K562 (cell line): ENCODE data around the gene CEP95. TPM values are rescaled to one million over a fixed set of nuclear protein-coding genes. Genes with fewer than 3 reads are reported as not detected.

ENCODE experiments used
- ARID2 ChIP-seq: fragments of 450-650 bp; IDR thresholded peaks from 2 replicates; pipeline ENCODE4 v1.6.1; 2017; ENCODE audit warnings: antibody characterized with exemption, mild to moderate bottlenecking
- ASH1L ChIP-seq: fragments of 450-650 bp; IDR thresholded peaks from 2 replicates; pipeline ENCODE4 v1.6.1; 2018; ENCODE audit warnings: borderline replicate concordance, mild to moderate bottlenecking, low read depth; ENCODE audit not compliant: partially characterized antibody
- CBX3 ChIP-seq, 2 experiments: IDR thresholded peaks; 1 replicate in 1 of 2; 2 replicates in 1 of 2; pipeline ENCODE4 v1.6.1; 2012; ENCODE audit warnings: inconsistent platforms in 2 of 2, low read length in 2 of 2, borderline replicate concordance in 1 of 2, control low read depth in 1 of 2
- CHD4 ChIP-seq: fragments of 200-600 bp; sonication (generic); IDR thresholded peaks from 3 replicates; pipeline ENCODE4 v1.6.1; 2012; ENCODE audit warnings: low read depth, mild to moderate bottlenecking, mixed read lengths, low read length, inconsistent platforms; ENCODE audit not compliant: insufficient read depth, insufficient replicate concordance, poor library complexity, severe bottlenecking
- HNRNPK ChIP-seq: fragments of 200-400 bp; formaldehyde crosslinking; IDR thresholded peaks from one replicate; pipeline ENCODE4 v1.6.1; 2018; ENCODE audit warnings: mild to moderate bottlenecking, low read depth, low read length; ENCODE audit not compliant: poor library complexity, severe bottlenecking
- KDM1A ChIP-seq, 2 experiments: fragments of 450-650 bp; IDR thresholded peaks; 2 replicates each; pipeline ENCODE4 v1.6.1; 2016; ENCODE audit warnings: mild to moderate bottlenecking in 2 of 2
- NFATC3 ChIP-seq: fragments of 450-650 bp; IDR thresholded peaks from 2 replicates; pipeline ENCODE4 v1.6.1; 2017; ENCODE audit warnings: mild to moderate bottlenecking
- NFE2 ChIP-seq: IDR thresholded peaks from 2 replicates; pipeline ENCODE4 v1.6.1; 2014; ENCODE audit warnings: antibody characterized with exemption, low read depth
- RBM34 ChIP-seq: fragments of 200-400 bp; formaldehyde crosslinking; IDR thresholded peaks from 2 replicates; pipeline ENCODE4 v1.6.1; 2018; ENCODE audit warnings: low read length, borderline replicate concordance; ENCODE audit not compliant: insufficient read depth
- SRF ChIP-seq, 2 experiments: fragments of 250-450, 450-650 bp in 1 of 2; sonication (Bioruptor Pico) in 1 of 2; sonication (generic) in 1 of 2; formaldehyde crosslinking; IDR thresholded peaks; 2 replicates each; pipeline versions ENCODE4 v1.5.0 to v1.5.1; 2020 to 2022; ENCODE audit warnings: mild to moderate bottlenecking in 1 of 2, missing genetic modification reagents in 1 of 2
- SRSF7 ChIP-seq: fragments of 200-400 bp; formaldehyde crosslinking; optimal IDR thresholded peaks from 2 replicates; pipeline ENCODE3; 2017; ENCODE audit warnings: mild to moderate bottlenecking, low read depth, low read length
- TAF15 ChIP-seq: fragments of 200-400 bp; formaldehyde crosslinking; IDR thresholded peaks from 2 replicates; pipeline ENCODE4 v1.6.1; 2017; ENCODE audit warnings: mild to moderate bottlenecking, low read depth, low read length, moderate library complexity
- TEAD4 ChIP-seq, 2 experiments: sonication (generic) in 1 of 2; formaldehyde crosslinking in 1 of 2; IDR thresholded peaks; 2 replicates each; pipeline versions ENCODE4 v1.6.1 to v1.8.0; 2012 to 2022; ENCODE audit warnings: borderline replicate concordance in 1 of 2, inconsistent platforms in 1 of 2, low read length in 1 of 2, mild to moderate bottlenecking in 1 of 2, missing genetic modification reagents in 1 of 2
- USF2 ChIP-seq: sonication (generic); formaldehyde crosslinking; IDR thresholded peaks from 2 replicates; pipeline ENCODE4 v1.5.0; 2020; ENCODE audit warnings: missing genetic modification reagents
- ZBTB17 ChIP-seq: fragments of 450-650 bp; formaldehyde crosslinking; IDR thresholded peaks from 2 replicates; pipeline ENCODE4 v1.4.0; 2020; ENCODE audit warnings: mild to moderate bottlenecking
- ZFX ChIP-seq: sonication (generic); formaldehyde crosslinking; IDR thresholded peaks from 2 replicates; pipeline ENCODE4 v1.8.0; 2022; ENCODE audit warnings: mild to moderate bottlenecking, missing genetic modification reagents, moderate library complexity
- ZNF12 ChIP-seq: sonication (generic); formaldehyde crosslinking; IDR thresholded peaks from 2 replicates; pipeline ENCODE4 v1.4.0; 2020; ENCODE audit warnings: mild to moderate bottlenecking, missing genetic modification reagents
- ZNF174 ChIP-seq: fragments of 250-450 bp; sonication (Bioruptor Pico); IDR thresholded peaks from 2 replicates; pipeline ENCODE4 v1.4.0; 2020; ENCODE audit warnings: mild to moderate bottlenecking
- ZNF79 ChIP-seq: fragments of 250-450 bp; sonication (Bioruptor Pico); IDR thresholded peaks from 2 replicates; pipeline ENCODE4 v1.4.0; 2020; ENCODE audit warnings: low read depth, mild to moderate bottlenecking, moderate library complexity
- polyA plus RNA-seq, 8 experiments: library from polyadenylated mRNA; depleted of rRNA in 4 of 8; stranded (reverse) in 5 of 8; unstranded in 3 of 8; fragments of >200 nt; fragmentation: Nextera tagmentation in 2 of 8; fragmentation: Illumina TruSeq in 1 of 8; extraction: Ambion mirVana in 2 of 8; extraction: Trizol in 1 of 8; gene quantifications; 2 replicates each; pipeline versions ENCODE4 v1.2.1 to v1.2.3, GENCODE V29; 2011 to 2014; ENCODE audit warnings: inconsistent platforms in 1 of 8, missing spikeins in 1 of 8
- total RNA-seq, 7 experiments: library from RNA; depleted of rRNA in 6 of 7; stranded (reverse); fragments of >200 nt in 6 of 7; fragmentation: Illumina TruSeq in 2 of 7; extraction: Trizol in 2 of 7; gene quantifications; 2 replicates each; pipeline versions ENCODE4 v1.2.1 to v1.2.3, GENCODE V29; 2011 to 2021; ENCODE audit warnings: low replicate concordance in 1 of 7
- TF ChIP-seq, protein P1 (sequence below): sonication (generic); formaldehyde crosslinking; IDR thresholded peaks from 2 replicates; pipeline ENCODE4 v1.8.1; 2023; ENCODE audit warnings: mild to moderate bottlenecking, missing genetic modification reagents
- TF ChIP-seq, protein P2 (sequence below): fragments of 200-400 bp; formaldehyde crosslinking; IDR thresholded peaks from 2 replicates; pipeline ENCODE4 v1.6.1; 2017; ENCODE audit warnings: mild to moderate bottlenecking, low read depth, low read length, moderate library complexity
- TF ChIP-seq, protein P3 (sequence below), 2 experiments: fragments of 450-650 bp in 1 of 2; sonication (generic) in 1 of 2; formaldehyde crosslinking; conservative IDR thresholded peaks; 2 replicates each; pipeline versions ENCODE4 v1.4.0 to v1.8.1; 2020 to 2022; ENCODE audit warnings: mild to moderate bottlenecking in 1 of 2, missing genetic modification reagents in 1 of 2

CEP95 gene
- total and polyA plus RNA-seq, 9 of the 15 experiments (the other 6 are each of a cell fraction or from before 2014, with no cell fraction given) = 26.7 to 80.7 (median 56.9) TPM

- no peak for TF ChIP-seq NFE2
- peak in 1 of 2 experiments; percentile 13; a peak in 2 of 4 replicates for TF ChIP-seq SRF (CRISPR knock-in tag; IDR thresholded peaks at IDR 0.05)
- TF ChIP-seq TAF15 = peak; percentile 87; the same call in 1 of the 2 replicates
- no peak for TF ChIP-seq ARID2
- TF ChIP-seq ASH1L = no peak
- no peak for TF ChIP-seq ZNF12
- TF ChIP-seq, protein P1, sequence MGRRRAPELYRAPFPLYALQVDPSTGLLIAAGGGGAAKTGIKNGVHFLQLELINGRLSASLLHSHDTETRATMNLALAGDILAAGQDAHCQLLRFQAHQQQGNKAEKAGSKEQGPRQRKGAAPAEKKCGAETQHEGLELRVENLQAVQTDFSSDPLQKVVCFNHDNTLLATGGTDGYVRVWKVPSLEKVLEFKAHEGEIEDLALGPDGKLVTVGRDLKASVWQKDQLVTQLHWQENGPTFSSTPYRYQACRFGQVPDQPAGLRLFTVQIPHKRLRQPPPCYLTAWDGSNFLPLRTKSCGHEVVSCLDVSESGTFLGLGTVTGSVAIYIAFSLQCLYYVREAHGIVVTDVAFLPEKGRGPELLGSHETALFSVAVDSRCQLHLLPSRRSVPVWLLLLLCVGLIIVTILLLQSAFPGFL (CRISPR knock-in tag) = no peak; the same call in 1 of the 2 replicates
- TF ChIP-seq TEAD4 (IDR thresholded peaks at IDR 0.05; ENCODE audit: low read length) = peak; percentile 38
- no peak for TF ChIP-seq TEAD4 (CRISPR knock-in tag; IDR thresholded peaks at IDR 0.05; ENCODE audit: borderline replicate concordance)
- no peak for TF ChIP-seq ZNF174 (CRISPR knock-in tag)
- TF ChIP-seq CBX3 (IDR thresholded peaks at IDR 0.05; ENCODE audit: borderline replicate concordance in 1 of 2, low read length in 2 of 2) = 0 out of 3 replicates have a peak, but pooled peaks of 1 of the 2 experiments have one; percentile 19
- TF ChIP-seq ZBTB17 (CRISPR knock-in tag) = peak; percentile 66; the same call in 1 of the 2 replicates
- TF ChIP-seq RBM34 = no peak
- TF ChIP-seq HNRNPK = no peak
- TF ChIP-seq ZNF79 (CRISPR knock-in tag) = no peak
- TF ChIP-seq KDM1A (IDR thresholded peaks at IDR 0.05) = no peak
- no peak for TF ChIP-seq SRSF7
- no peak for TF ChIP-seq USF2 (CRISPR knock-in tag)
- TF ChIP-seq, protein P2, sequence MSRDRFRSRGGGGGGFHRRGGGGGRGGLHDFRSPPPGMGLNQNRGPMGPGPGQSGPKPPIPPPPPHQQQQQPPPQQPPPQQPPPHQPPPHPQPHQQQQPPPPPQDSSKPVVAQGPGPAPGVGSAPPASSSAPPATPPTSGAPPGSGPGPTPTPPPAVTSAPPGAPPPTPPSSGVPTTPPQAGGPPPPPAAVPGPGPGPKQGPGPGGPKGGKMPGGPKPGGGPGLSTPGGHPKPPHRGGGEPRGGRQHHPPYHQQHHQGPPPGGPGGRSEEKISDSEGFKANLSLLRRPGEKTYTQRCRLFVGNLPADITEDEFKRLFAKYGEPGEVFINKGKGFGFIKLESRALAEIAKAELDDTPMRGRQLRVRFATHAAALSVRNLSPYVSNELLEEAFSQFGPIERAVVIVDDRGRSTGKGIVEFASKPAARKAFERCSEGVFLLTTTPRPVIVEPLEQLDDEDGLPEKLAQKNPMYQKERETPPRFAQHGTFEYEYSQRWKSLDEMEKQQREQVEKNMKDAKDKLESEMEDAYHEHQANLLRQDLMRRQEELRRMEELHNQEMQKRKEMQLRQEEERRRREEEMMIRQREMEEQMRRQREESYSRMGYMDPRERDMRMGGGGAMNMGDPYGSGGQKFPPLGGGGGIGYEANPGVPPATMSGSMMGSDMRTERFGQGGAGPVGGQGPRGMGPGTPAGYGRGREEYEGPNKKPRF = no peak
- TF ChIP-seq, protein P3, sequence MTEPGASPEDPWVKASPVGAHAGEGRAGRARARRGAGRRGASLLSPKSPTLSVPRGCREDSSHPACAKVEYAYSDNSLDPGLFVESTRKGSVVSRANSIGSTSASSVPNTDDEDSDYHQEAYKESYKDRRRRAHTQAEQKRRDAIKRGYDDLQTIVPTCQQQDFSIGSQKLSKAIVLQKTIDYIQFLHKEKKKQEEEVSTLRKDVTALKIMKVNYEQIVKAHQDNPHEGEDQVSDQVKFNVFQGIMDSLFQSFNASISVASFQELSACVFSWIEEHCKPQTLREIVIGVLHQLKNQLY (CRISPR knock-in tag; conservative IDR thresholded peaks at IDR 0.05) = no peak
- no peak for TF ChIP-seq CHD4
- no peak; the same call in 1 of the 2 replicates for TF ChIP-seq ZFX (CRISPR knock-in tag)
- no peak for TF ChIP-seq NFATC3
Measured at GRCh38 chr17:64505340-64506200, 1.2 kb upstream of the CEP95 start (continued).
